Panc1 (cell line): ENCODE data around the gene EPGN.

Source experiments
- POLR2AphosphoS5 ChIP-seq: IDR thresholded peaks from 2 replicates; pipeline ENCODE4 v1.6.1; 2012; ENCODE audit warnings: mild to moderate bottlenecking, low read depth, low read length, moderate library complexity
- SIN3A ChIP-seq: IDR thresholded peaks from 2 replicates; pipeline ENCODE4 v1.6.1; 2012; ENCODE audit warnings: low read depth, mild to moderate bottlenecking, low read length, moderate library complexity, borderline replicate concordance; ENCODE audit not compliant: insufficient read depth

GRCh38 chr4:74266081-74266480, 42.2 kb upstream of the EPGN start:
- no peak for TF ChIP-seq POLR2AphosphoS5
- TF ChIP-seq SIN3A: no peak
